Measurements from ENCODE around the gene LNPEP.

The LNPEP gene

DNA sequence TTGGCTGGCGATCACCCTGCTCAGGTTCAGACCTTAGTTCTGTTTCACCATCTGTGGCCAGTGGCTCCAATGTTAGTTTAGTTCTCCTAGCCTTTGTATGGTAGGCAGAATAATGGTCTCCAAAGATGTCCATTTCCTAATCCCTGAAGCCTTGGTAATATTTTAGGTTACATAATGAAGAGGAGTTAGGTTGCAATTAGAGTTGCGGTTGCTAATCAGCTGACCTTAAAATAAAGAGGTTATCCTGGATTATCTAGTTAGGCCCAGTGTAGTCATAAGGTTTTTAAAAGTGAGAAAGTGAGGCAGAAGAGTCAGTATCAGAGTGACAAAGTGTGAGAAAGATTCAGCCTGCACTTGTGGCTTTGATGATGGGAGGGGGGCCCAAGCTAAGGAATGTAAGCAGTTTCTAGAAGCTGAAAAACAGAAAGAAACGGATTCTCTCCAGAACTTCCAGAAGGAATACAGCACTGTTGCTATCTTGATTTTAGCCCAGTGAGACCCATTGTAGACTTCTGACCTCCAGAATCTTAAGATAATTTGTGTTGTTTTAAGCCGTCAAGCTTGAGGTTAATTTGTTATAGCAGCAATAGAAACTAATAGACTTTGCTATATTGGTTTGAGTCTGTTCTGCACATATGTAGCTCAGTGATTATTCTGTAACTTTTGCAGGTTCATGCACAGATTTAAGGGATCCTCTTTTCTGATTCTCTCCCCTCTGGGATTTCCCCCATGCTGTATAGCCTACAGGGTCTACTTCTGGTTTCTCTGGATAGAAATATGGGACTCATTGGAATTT lies 21.6 kb downstream of the LNPEP start:
- in situ Hi-C loops (cut with MboI; ENCODE audit: low sequenced_read_pairs) = no loop called here

DNA sequence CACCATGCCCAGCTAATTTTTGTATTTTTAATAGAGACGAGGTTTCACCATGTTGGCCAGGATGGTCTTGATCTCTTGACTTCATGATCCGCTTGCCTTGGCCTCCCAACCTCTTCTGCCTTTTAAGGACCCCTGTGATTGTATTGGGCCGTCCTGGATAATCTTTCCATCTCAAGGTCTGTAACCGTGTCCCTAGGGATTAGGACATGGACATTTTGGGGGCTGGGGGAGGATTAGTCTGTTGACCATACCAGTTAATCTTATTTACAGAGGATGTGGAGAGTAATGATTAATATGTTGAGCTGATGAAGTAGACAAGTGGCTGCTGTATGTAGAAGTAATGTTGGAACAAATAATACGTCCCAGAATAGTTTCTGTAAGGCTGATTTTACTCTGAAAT lies 23.1 kb downstream of the LNPEP start:
- in situ Hi-C loops (cut with MboI; ENCODE audit: low sequenced_read_pairs) = no loop called here

DNA sequence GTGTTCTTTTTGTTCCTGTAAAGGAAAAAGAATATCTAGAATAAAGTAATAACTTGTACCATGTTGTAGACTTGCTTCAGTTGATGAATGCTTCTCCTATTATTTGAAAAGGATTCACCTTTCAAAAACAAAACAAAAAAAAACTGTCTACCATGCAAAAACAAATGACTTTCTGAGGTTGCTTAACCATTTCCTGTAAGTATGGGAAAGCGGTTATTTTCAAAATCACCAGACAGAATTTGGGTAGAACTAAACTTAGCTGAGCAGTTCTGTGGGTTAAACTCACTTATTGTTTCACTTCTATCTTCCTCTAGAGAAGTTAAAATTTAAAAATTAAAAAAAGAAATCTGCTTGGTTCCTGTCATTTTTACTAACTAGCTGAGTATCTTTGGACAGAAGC lies 25.2 kb downstream of the LNPEP start:
- in situ Hi-C loops (cut with MboI; ENCODE audit: low sequenced_read_pairs) = no loop called here

DNA sequence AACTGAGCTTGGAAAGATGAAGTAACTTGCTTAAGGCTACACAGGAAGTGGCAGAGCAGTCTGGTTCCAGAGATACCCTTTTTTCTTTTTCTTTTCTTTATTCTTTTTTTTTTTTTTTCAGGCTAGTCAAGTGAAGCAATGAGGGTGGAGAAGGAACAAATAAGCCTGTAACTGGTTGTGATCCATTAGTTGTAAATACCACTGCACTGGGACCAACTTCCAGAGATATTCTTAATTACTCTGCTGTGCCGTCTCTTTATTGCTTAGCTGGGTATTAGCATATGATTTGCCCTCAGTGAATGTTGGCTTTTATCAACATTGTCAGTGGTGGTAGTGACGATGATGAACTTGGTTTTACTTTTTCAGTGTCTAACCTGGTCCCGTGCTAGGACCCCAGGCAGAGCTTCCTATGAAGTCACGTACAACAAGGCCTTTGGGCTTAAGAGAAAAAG lies 26.7 kb downstream of the LNPEP start:
- in situ Hi-C loops (cut with MboI; ENCODE audit: low sequenced_read_pairs) = no loop called here

DNA sequence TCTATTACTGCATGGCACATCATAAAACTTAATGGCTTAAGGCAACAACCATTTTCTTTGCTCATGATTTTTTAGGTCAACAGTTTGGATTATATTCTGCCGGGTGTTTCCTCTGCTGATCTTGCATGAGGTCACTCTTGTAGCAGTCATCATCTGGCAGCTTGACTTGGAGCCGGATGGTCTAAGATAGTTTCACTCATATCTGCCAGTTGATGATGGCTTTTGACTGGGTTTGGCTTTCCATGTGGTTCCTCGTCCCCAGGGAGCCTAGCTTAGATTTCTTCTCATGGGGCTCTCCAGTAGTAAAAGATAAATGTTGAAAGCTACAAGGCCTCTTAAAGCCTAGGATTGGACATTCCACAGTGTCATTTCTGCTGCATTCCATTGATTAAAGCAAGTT lies 27.4 kb downstream of the LNPEP start:
- in situ Hi-C loops (cut with MboI; ENCODE audit: low sequenced_read_pairs) = no loop called here

DNA sequence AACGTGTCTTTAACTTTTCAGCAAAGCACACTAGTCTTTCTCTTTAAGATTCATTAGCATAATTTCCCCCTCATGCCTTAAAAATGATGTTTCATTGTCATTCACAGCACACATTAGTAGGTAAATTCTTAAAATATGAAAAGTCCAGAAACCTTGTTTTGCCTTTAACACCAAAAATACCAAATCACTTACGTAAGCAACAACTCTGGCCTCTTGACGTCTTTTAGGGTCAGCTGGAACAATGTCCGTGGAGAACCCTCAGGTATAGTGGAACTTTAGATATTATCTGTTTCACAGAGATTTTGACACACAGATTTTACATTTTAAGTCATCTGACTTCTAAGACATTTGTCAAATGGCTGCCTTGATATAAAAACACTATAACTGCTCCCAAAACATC lies 30.9 kb downstream of the LNPEP start:
- in situ Hi-C loops (cut with MboI; ENCODE audit: low sequenced_read_pairs) = no loop called here

DNA sequence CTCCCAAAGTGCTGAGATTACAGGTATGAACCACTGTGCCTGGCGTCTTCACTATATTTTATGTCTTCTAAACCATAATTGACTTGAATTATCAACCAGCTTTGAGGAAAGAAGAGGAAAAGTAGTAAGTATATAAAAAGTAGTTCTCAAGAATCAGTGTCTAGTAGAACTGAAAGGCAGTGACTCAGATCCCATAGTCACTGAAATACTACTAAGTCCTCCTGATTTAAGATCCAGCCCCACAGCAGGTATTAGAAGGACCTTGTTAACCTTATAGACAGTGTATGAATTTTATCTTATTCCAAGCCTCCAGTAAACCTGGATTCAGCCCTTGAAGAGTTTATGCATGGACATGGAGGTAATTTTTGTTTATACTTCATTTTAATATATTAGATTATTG lies 31.5 kb downstream of the LNPEP start:
- in situ Hi-C loops (cut with MboI; ENCODE audit: low sequenced_read_pairs) = no loop called here

DNA sequence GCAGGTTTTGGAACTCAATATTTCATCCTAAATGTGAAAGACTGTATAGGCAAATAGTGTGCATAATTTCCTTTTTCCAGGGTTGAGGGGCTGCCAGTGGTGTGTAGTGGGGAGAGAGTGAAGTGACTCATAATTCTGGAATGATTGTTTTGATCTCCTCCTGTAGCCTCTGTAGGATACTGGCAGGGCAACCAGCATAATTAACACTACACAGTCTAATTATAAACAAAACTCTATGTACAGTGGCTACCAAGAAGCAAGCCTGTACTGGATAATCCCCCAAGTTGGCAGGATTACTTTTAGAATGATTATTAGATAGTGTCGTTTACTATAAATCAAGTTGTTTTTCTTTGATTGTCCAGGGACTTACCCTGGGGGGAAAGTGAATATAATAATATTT lies 32.2 kb downstream of the LNPEP start:
- in situ Hi-C loops (cut with MboI; ENCODE audit: low sequenced_read_pairs) = no loop called here

DNA sequence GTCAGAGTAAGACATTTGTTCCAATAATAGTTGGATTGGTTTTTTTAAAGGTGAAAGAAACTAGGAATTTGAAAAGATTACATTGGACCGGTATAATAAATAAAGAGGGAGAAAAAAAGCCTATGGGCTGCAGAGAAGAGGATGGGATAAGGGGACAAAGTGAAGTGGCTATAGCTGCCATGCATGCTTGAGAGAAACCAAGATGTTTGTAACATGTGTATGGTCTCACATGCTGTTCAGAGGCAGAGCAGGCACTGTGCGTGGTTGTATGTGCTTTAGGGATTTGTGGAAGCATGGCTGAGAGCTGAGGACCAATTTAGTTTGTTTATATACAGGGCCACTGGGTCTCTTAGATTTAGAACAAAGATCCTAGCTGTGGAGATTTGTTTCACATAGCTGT lies 32.7 kb downstream of the LNPEP start:
- in situ Hi-C loops (cut with MboI; ENCODE audit: low sequenced_read_pairs) = no loop called here

DNA sequence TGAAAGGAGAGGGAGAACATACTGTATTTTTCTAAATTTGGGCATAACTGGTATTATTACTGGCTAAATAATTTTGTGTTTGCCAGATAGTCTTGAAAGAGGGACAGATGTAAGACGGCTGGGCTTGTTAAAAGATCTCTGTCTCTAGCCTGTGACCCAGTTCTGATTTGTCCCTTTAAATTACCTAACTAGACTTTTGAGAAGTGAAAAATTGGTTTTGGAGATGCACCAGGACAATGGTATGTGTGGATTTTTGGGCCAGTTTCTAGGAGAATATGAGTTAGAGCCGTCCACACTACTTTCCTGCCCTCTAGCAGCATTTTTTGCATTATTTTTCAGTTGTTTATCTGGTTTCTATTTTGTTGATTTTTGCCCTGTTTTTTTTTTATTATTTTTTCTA lies 33.5 kb downstream of the LNPEP start:
- in situ Hi-C loops (cut with MboI; ENCODE audit: low sequenced_read_pairs) = no loop called here

DNA sequence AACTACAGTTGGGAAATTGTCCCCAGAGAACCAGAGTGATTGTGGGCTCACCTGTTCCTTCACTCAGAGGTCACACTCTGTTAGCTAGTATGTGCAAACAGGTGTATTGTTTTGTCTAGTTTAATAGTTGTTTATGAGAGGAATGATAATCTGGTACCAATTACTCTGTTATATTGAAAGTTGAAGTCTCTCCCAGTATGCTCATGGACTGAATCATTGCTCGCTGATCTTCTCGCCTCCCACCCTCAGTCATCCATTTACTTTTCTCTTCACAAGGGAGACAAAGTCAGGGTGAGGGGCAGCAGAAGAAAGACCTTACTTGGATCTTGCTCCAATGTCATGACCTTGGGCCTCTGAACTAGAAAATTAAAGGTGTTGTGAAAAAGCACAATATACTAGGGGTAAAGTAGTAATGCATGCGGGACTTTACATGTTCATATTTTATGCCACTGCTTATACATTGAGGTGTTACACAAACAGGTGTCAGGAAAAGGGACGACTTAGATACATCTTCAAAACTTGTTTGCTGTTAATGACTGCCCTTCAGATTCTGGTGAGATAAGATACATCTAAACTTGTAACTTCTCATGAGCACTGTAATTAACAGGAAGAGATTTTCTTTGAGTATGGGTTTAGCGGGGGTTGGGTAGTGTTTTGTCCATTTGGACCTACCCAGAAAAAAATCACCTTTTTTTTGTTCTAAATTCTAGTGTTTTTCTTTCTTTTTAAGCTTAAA lies 36.9 kb downstream of the LNPEP start:
- in situ Hi-C loops (cut with MboI; ENCODE audit: low sequenced_read_pairs) = no loop called here

DNA sequence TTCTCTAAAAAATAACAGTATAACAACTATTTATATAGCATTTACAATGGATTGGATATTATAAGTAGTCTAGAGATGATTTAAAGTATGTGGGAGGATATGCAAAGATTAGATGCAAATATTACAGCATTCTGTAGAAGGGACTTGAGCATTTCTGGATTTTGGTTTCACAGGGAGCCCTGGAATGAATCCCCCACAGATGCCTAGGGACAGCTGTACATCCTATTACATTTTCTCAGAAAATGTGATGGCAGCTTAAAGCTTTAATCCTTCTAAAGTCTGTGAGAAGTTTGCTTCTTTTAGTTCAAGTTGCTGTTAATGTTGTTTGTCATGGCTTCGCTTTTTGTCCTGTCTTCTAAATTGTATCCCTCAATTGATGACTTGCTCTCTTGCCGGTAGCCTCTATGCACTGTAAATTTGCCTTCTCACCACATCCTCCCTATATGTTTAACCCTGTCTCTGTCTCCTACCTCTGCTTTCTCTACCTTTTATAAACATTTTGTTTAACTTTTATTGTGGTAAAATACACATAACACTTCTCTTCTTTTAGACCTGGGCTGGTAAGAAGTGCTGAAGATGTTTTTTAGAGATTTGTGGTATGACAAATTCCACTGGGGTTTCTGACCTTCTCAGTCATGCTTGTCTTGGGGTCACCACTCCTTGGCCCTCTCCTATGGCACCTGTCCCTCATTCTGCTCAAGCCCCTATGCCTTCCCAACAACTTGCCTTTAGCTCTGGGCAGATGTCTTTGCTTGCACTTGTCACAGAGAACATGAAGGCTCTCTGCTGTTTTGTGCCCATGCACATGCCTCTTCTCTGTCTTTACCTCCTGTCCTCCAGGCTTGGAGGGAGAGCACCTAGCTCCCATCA lies 37.9 kb downstream of the LNPEP start:
- in situ Hi-C loops (cut with MboI; ENCODE audit: low sequenced_read_pairs) = no loop called here

DNA sequence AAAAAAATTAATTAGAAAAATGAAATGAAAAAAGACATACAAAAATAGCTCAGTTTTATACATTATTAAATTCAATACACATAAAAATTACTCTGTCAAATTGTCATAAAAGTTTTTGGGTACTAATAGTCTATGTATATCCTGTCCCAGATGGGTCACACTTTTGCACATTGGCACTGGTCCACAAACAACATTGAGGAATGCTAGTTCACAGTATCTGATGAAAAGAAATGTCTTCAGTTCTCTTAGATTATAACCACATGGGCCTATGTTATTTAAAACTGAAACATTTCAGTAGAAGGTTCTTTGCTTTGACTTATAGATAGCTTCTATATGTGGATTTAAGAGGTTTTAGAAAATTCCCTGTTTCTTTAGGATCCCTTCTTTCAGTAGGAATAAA lies 39.8 kb downstream of the LNPEP start:
- in situ Hi-C loops (cut with MboI; ENCODE audit: low sequenced_read_pairs) = no loop called here

DNA sequence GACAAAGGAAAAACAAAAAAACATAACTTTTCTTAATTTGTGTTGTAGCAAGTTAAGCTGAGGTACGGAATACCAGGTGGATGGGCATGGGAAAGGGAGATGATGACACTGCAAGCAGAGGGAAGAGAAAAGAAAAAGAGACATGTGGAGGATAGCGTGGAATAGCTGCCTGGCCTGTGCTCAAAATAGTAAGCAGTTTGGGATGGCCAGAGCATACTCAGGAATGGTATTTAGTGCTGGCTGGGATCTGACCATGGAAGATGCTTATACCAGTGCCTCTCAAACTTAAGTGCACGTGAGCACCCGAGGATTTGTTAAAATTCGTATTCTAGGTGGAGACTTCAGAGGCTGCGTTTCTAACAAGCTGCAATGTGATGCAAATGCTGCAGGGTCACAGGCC lies 41.3 kb downstream of the LNPEP start:
- in situ Hi-C loops (cut with MboI; ENCODE audit: low sequenced_read_pairs) = no loop called here

DNA sequence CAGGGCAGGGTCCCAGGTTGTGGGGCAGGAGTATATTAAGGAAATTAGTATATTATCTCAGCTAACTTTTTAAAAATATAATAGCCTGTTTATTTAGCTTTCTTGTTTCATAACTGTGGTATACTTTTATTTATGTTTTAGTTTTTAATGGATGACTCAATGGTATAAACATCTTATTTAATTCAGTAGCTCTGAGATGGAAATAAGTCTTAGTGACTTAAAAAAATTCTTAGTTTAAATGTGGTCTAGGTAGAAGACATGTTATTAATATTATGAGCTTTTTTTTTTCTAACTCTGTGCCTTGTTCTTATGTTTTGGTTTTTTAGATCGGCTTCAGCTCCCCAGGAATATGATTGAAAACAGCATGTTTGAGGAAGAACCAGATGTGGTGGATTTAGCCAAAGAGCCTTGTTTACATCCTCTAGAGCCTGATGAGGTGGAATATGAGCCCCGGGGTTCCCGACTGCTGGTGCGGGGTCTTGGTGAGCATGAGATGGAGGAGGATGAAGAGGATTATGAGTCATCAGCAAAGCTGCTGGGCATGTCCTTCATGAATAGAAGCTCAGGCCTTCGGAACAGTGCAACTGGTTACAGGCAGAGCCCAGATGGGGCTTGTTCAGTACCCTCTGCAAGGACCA lies 43.1 kb downstream of the LNPEP start:
- in situ Hi-C loops (cut with MboI; ENCODE audit: low sequenced_read_pairs) = no loop called here

DNA sequence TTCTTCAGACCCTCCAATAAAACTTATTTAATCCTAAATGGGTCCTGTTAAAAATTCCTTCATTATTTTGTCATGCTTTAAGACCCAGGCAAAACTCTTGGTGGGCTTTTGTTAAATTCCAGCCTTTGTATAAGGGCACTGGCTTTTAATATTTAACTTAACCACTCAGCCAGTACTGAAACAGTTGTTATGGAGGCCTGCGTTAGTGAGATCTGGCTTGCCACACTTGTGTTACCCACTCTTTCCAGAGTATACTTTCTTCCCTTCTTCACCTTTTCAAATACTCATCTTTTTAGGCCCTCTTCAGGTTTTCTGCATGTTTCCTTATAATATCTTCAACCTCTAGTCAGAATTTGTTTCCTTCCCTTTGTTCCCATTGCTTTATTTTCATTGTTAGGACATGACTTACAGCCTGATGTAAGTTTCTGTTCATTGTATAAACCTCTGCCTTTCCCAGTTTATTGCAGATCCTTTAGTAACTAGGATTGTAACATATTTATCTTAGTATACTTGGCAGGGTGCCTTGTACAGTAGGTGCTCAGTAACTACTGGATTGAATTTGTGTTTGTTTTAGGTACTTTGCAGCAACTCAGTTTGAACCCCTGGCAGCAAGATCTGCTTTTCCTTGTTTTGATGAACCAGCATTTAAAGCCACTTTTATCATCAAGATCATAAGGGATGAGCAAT lies 48.8 kb downstream of the LNPEP start:
- in situ Hi-C loops (cut with MboI; ENCODE audit: low sequenced_read_pairs) = no loop called here

DNA sequence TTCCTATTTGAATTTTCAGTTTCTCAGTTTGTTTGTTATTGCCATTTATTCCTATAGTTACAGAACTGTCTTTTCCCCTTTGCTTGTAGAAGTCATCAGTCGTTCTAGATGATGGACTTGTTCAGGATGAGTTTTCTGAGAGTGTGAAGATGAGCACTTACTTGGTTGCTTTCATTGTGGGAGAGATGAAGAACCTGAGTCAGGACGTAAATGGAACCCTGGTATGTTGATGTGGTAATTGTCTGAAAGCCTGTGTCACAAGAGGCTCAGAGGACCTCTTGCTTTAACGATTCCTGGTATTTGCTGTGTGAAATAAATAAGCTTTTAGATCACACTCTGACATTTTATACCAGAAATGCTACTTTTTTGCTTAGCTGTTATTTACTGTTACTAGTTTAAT lies 50.6 kb downstream of the LNPEP start:
- in situ Hi-C loops (cut with MboI; ENCODE audit: low sequenced_read_pairs) = no loop called here

DNA sequence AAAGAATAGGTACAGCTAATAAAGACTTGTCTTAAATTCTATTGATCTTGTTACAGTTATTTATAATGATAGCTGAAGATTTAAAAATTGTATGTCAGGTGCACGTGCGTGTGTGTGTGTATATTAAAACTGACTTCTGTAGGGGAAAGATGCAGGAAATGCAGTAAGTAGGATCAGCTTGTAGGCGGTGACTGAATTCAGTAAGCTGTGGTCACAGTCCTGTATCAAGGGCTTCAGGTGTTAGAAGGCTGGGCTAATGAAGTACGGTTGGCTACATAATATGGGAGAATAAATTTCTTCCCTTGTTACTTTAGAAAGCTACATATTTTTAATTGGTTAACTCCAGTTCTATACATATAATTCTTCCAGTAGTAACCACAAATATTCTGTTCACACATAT lies 54.2 kb downstream of the LNPEP start:
- in situ Hi-C loops (cut with MboI; ENCODE audit: low sequenced_read_pairs) = no loop called here

DNA sequence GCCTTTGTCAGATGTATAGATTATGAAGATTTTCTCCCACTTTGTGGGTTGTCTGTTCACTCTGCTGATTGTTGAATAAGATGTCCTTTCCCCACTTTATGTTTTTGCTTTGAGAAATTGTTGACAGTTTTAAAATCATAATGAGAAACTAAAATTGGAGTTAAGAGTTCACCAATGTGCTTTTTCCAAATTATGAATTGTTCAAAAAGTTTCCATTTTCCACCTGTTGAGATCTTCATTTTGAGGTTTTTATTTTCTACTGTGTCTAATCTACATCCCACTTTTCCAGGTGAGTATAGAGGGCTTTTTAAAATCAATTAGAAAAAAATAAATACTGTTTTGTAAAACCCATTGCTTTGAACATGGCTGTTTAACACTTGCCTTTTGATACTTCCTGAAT lies 55.8 kb downstream of the LNPEP start:
- in situ Hi-C loops (cut with MboI; ENCODE audit: low sequenced_read_pairs) = no loop called here

DNA sequence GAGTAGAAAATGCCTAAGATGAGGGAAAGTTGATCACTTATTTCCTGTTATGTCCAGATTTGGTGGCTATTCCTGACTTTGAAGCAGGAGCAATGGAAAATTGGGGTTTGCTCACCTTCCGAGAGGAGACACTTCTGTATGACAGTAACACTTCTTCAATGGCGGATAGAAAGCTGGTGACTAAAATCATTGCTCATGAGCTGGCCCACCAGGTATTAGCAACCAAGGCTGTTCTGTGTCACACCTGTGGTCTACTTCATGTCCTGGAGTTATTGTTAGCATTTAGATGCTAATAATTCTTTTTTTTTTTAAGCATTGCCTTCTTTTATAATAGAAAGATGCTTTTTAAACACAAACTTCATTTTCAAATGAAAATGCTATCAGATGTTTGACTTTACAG lies 57.9 kb downstream of the LNPEP start:
- in situ Hi-C loops (cut with MboI; ENCODE audit: low sequenced_read_pairs) = no loop called here

DNA sequence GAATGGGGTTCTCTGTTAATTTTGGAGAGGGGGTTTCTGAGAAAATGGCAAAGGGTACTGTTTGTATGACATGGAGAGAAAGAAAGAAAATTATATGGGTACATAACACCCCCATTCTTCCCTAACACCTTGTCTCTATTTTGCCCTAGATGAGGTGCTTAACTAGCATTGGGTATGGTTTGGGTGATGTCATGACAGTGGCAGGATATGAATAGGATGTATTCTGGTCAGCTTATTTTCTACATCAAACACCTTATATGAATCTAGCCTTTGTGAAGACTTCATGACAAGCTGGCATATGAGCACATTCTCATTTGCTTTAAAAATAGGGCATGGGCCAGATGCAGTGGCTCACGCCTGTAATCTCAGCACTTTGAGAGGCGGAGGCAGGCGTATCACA lies 58.6 kb downstream of the LNPEP start:
- in situ Hi-C loops (cut with MboI; ENCODE audit: low sequenced_read_pairs) = no loop called here

All from hTERT RPE-1 (cell line).